ENCODE results near the gene A2M. TPM values are rescaled to one million over a fixed set of nuclear protein-coding genes. Genes with fewer than 3 reads are reported as not detected.

Gene A2M
- total RNA-seq, 1 experiment from 2014 or later = 1.2 TPM

GRCh38 chr12:9066183-9066623 is 49.5 kb downstream of the A2M start:
- Histone ChIP-seq H2AFZ (ENCODE audit: low read length) (no peak overlapping the region), H3K9ac (ENCODE audit: extremely low read depth, insufficient read length, low read length) (no peak overlapping the region), H3K4me2 (ENCODE audit: insufficient read depth, insufficient read length, low read length) (no peak overlapping the region), H4K20me1 (ENCODE audit: control insufficient read depth, insufficient read depth, insufficient read length) (no peaks in the 10 kb centered on the region), H3K23ac (ENCODE audit: insufficient read length, low read depth, low read length) (no peak overlapping the region), H2AK5ac (ENCODE audit: insufficient read length, low read length) (no peak overlapping the region), H3T11ph (ENCODE audit: low read length) (no peak overlapping the region), H3K4ac (ENCODE audit: low read depth, low read length) (no peak overlapping the region), H3K14ac (ENCODE audit: insufficient read depth, low read length) (no peak overlapping the region), H4K91ac (ENCODE audit: insufficient read length, low read depth, low read length) (no peak overlapping the region), H3K4me1 (ENCODE audit: insufficient read depth, low read length) (peaks cover 4% of the 10 kb centered on the region; the same call in 1 of the 2 replicates), H3K79me2 (ENCODE audit: insufficient read depth, low read length) (no peaks in the 10 kb centered on the region), H3K79me1 (ENCODE audit: insufficient read depth, low read depth, low read length, poor library complexity, severe bottlenecking) (no peaks in the 10 kb centered on the region), H2BK5ac (ENCODE audit: insufficient read length, low read length) (no peak overlapping the region), H2BK15ac (ENCODE audit: low read depth, low read length) (no peak overlapping the region), H3K27me3 (ENCODE audit: insufficient read depth, low read length) (no peaks in the 10 kb centered on the region), H3K18ac (ENCODE audit: insufficient read length, low read depth, low read length) (no peak overlapping the region), H3K9me3 (ENCODE audit: control insufficient read depth, low read depth, low read length) (no peaks in the 10 kb centered on the region), H4K8ac (replicated peaks; ENCODE audit: insufficient read length, low read depth, low read length) (no peak overlapping the region), H2BK12ac (ENCODE audit: insufficient read length, low read depth, low read length) (peak overlapping the region; percentile 25), H3K23me2 (ENCODE audit: insufficient read length, low read depth, low read length, poor library complexity, severe bottlenecking) (peaks cover 5% of the 10 kb centered on the region), H3K27ac (ENCODE audit: insufficient read length, low read depth, low read length) (no peak overlapping the region), H4K5ac (ENCODE audit: insufficient read length, low read depth, low read length) (no peak overlapping the region), H3K56ac (ENCODE audit: insufficient read length, low read depth, low read length) (no peak overlapping the region), H2BK120ac (ENCODE audit: low read depth, low read length, poor library complexity, severe bottlenecking) (no peak overlapping the region), H2BK20ac (ENCODE audit: low read depth, low read length, poor library complexity, severe bottlenecking) (no peak overlapping the region)
- Mint-ChIP-seq H3K4me3 (peak overlapping the region; percentile 80 to 86; a peak in 4 of 5 replicates), H3K36me3 (ENCODE audit: insufficient read depth in 1 of 3, low read depth in 3 of 3) (no peaks in the 10 kb centered on the region), H3K27ac (no peak overlapping the region), H3K9me3 (no peaks in the 10 kb centered on the region), H3K27me3 (ENCODE audit: low read depth) (peaks cover 2% of the 10 kb centered on the region), H3K4me1 (peaks cover 19 to 20% of the 10 kb centered on the region in 2 experiments)
- DNase-seq = no peak
- WGBS (ENCODE audit: extremely low coverage, insufficient read length, low lambda C conversion rate) = no CpG with 5 or more reads among the region's 9 CpGs
- no peak for TF ChIP-seq CTCF (conservative IDR thresholded peaks at IDR 0.05)

Measured in H9 (cell line).